ENCODE measurements around the gene SRPK3. TPM values are rescaled to one million over a fixed set of nuclear protein-coding genes. Genes with fewer than 3 reads are reported as not detected.

The SRPK3 gene
- total and polyA plus RNA-seq, 2 donors (not counting 3 experiments of a cell fraction or from before 2014, with no cell fraction given): 0.25 to 0.40 TPM

DNA sequence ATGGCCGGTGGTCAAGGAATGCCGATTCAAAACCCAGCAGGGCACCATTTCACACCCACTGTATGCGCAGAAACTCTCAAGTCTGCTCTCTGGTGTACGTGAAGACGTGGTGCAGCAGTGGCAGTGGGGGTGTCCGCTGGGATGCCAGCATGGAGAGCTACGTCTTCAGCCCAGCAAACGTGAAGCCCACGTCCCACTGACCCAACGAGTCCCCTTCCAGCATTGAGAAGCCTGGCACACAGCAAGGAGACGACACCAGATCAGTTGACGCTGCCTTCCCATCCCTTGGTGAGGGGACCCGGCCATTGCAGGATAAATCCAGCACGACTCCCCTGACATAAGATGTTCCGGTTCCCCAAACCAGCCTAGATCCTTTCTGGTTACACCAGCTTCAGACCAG lies 19.0 kb upstream of the SRPK3 start:
- DNase-seq (ENCODE audit: low read depth, low spot score): no peak
- H3K4me2 ChIP-seq (ENCODE audit: insufficient read depth, low read length): no peak overlapping the region
- H3K27ac ChIP-seq (ENCODE audit: insufficient read depth, low read depth, low read length): no peak overlapping the region
- H3K9ac ChIP-seq (replicated peaks; ENCODE audit: extremely low read depth, insufficient read depth, low read length): no peak overlapping the region
- H3K36me3 ChIP-seq (ENCODE audit: control insufficient read depth in 2 of 2, extremely low read depth in 1 of 2, insufficient read depth in 2 of 2, low read length in 2 of 2): no peaks in the 10 kb centered on the region
- TF ChIP-seq POLR2A (IDR thresholded peaks at IDR 0.05; ENCODE audit: low read depth, low read length) (no peak), MAX (IDR thresholded peaks at IDR 0.05; ENCODE audit: insufficient read depth, insufficient read length) (no peak), FOS (IDR thresholded peaks at IDR 0.05; ENCODE audit: borderline replicate concordance, insufficient read depth, low read length) (no peak), POLR2AphosphoS5 (IDR thresholded peaks at IDR 0.05; ENCODE audit: insufficient read depth, low read depth, low read length) (no peak), JUN (IDR thresholded peaks at IDR 0.05; ENCODE audit: borderline replicate concordance, insufficient read depth, insufficient read length, low read depth) (no peak), CTCF (IDR thresholded peaks at IDR 0.05; ENCODE audit: extremely low read depth in 1 of 2, insufficient read depth in 1 of 2, low read depth in 1 of 2, low read length in 2 of 2) (no peak), MYC (IDR thresholded peaks at IDR 0.05; ENCODE audit: low read depth, low read length) (no peak), EZH2 (IDR thresholded peaks at IDR 0.05; ENCODE audit: borderline replicate concordance, low read depth, low read length, severe bottlenecking) (no peak), GATA2 (IDR thresholded peaks at IDR 0.05; ENCODE audit: insufficient read depth, insufficient read length, low read depth, low read length) (no peak)
- no peaks in the 10 kb centered on the region for H3K79me2 ChIP-seq (ENCODE audit: control insufficient read depth, insufficient read depth, low read length)
- no peak overlapping the region for H3K4me3 ChIP-seq (replicated peaks in 1 of 3; ENCODE audit: insufficient read depth in 1 of 3, low read depth in 1 of 3, low read length in 3 of 3)
- H3K27me3 ChIP-seq (ENCODE audit: control insufficient read depth in 2 of 2, insufficient read depth in 2 of 2, low read length in 2 of 2): no peaks in the 10 kb centered on the region
- CTCF ChIA-PET: no interaction called here
- no peaks in the 10 kb centered on the region for H3K9me1 ChIP-seq (replicated peaks; ENCODE audit: control insufficient read depth, extremely low read depth, insufficient read depth, low read length)
- dilution Hi-C loops (cut with MboI; ENCODE audit: extremely low pct_ligation_motif_present, low sequenced_read_pairs) (no loop called here), intact Hi-C loops (cut with micrococcal nuclease) (loop anchor here (10.0 kb wide), 1 partner anchor 283 kb away; no protein-coding TSS in a partner anchor)
- no peak for FAIRE-seq
- H3K9me3 ChIP-seq (replicated peaks; ENCODE audit: control insufficient read depth, insufficient read depth, low read length): no peaks in the 10 kb centered on the region
- POLR2A ChIA-PET: no interaction called here
- no peak overlapping the region for H2AFZ ChIP-seq (ENCODE audit: low read depth, low read length)
- H4K20me1 ChIP-seq (replicated peaks; ENCODE audit: control insufficient read depth, extremely low read depth, insufficient read depth, low read length): no peaks in the 10 kb centered on the region
- H3K4me1 ChIP-seq (ENCODE audit: control insufficient read depth, extremely low read depth, insufficient read depth, low read length): peaks cover 20% of the 10 kb centered on the region
- no TSS peak for BruUV-seq (replicated peaks)

Data from endothelial cell of umbilical vein (primary cell).